K562 (cell line): ENCODE measurements around the gene STARD13. TPM values are rescaled to one million over a fixed set of nuclear protein-coding genes. Genes with fewer than 3 reads are reported as not detected.

Experiments used
- ATAC-seq: fragments of 200-7000 bp; cut with Tn5 transposase; 3 replicates; pipeline ENCODE4 v1.9.1; 2020; ENCODE audit warnings: moderate library complexity
- BruUV-seq: library from RNA; stranded (reverse); fragments of 400-500 nt; replicated peaks from 2 replicates; lab custom pipeline; 2021; lab: Mats Ljungman, UMichigan
- CTCF ChIA-PET: fragments of 300-600 bp; formaldehyde crosslinking; extraction: SDS; loops from one replicate; lab custom pipeline; 2021; ENCODE audit warnings: low intra/inter-chr PET ratio; lab: Yijun Ruan, JAX
- POLR2A ChIA-PET: fragments of 300-600, 350-650 bp; sonication (Branson Sonifier 250); formaldehyde crosslinking; extraction: SDS; loops from one replicate; lab custom pipeline; 2021; ENCODE audit warnings: antibody characterized with exemption, inconsistent platforms; lab: Yijun Ruan, JAX
- DNase-seq, 4 experiments: peaks; one replicate each; pipeline versions ENCODE4 v3.0.0 to v3.0.0-alpha.2; 2011 to 2018; ENCODE audit warnings: low spot score in 3 of 4, mixed read lengths in 3 of 4; ENCODE audit errors: extremely low read depth in 1 of 4
- FAIRE-seq: peaks from 2 replicates; lab custom pipeline; 2011; peaks lifted over from hg19 to GRCh38; lab: Jason Lieb, UNC
- H2AFZ ChIP-seq: 2 replicates; pipeline ENCODE4 v1.6.0; 2011; ENCODE audit warnings: low read depth, low read length, control low read depth, inconsistent platforms
- H3K27ac ChIP-seq: fragments of 200-600 bp; 3 replicates; pipeline ENCODE4 v1.8.0; 2011; ENCODE audit warnings: low read depth, mild to moderate bottlenecking, control low read depth, inconsistent platforms, low read length, moderate library complexity, mixed read lengths; ENCODE audit errors: extremely low read depth
- H3K27me3 ChIP-seq, 2 experiments: fragments of 300-600 bp in 1 of 2; 2 replicates in 1 of 2; 3 replicates in 1 of 2; pipeline versions ENCODE4 v1.6.0 to v1.8.0; 2011; ENCODE audit warnings: inconsistent platforms in 2 of 2, low read length in 2 of 2, mild to moderate bottlenecking in 1 of 2, mixed read lengths in 1 of 2, moderate library complexity in 1 of 2; ENCODE audit not compliant: control insufficient read depth in 2 of 2, insufficient read depth in 2 of 2
- H3K36me3 ChIP-seq: fragments of 300-600 bp; 3 replicates; pipeline ENCODE4 v1.8.0; 2011; ENCODE audit warnings: mild to moderate bottlenecking, low read length, inconsistent platforms; ENCODE audit not compliant: control insufficient read depth, insufficient read depth
- H3K4me1 ChIP-seq, 2 experiments: fragments of 200-600 bp in 1 of 2; replicated peaks in 1 of 2; 2 replicates in 1 of 2; 3 replicates in 1 of 2; pipeline versions ENCODE4 v1.5.1 to v1.8.0; 2011; ENCODE audit warnings: inconsistent platforms in 2 of 2, low read length in 2 of 2, mild to moderate bottlenecking in 1 of 2, mixed read lengths in 1 of 2, moderate library complexity in 1 of 2; ENCODE audit not compliant: control insufficient read depth in 2 of 2, insufficient read depth in 2 of 2
- H3K4me2 ChIP-seq: 2 replicates; pipeline ENCODE4 v1.6.1; 2011; ENCODE audit warnings: low read length, control low read depth, inconsistent platforms, mixed read lengths; ENCODE audit not compliant: insufficient read depth
- H3K4me3 ChIP-seq: fragments of 200-600 bp; sonication (generic), shearing (Covaris generic); 2 replicates; pipeline ENCODE4 v1.5.1; 2016; ENCODE audit warnings: control low read depth, inconsistent platforms
- H3K79me2 ChIP-seq: fragments of 200-600 bp; 3 replicates; pipeline ENCODE4 v1.8.0; 2011; ENCODE audit warnings: low read length, inconsistent platforms; ENCODE audit not compliant: control insufficient read depth, insufficient read depth
- H3K9ac ChIP-seq, 2 experiments: 2 replicates each; pipeline versions ENCODE4 v1.6.0 to v1.6.1; 2011; ENCODE audit warnings: low read depth in 2 of 2, low read length in 2 of 2, control low read depth in 1 of 2, inconsistent platforms in 1 of 2, mild to moderate bottlenecking in 1 of 2, mixed read lengths in 1 of 2; ENCODE audit not compliant: insufficient read depth in 1 of 2
- H3K9me1 ChIP-seq: one replicate; pipeline ENCODE4 v1.6.0; 2011; ENCODE audit warnings: inconsistent platforms, mild to moderate bottlenecking, low read length, moderate library complexity; ENCODE audit not compliant: control insufficient read depth, insufficient read depth
- H3K9me3 ChIP-seq: replicated peaks from 2 replicates; pipeline ENCODE4 v1.5.1; 2011; ENCODE audit warnings: low read depth, low read length, inconsistent platforms; ENCODE audit not compliant: control insufficient read depth, insufficient read depth
- H4K20me1 ChIP-seq: replicated peaks from 2 replicates; pipeline ENCODE4 v1.6.1; 2011; ENCODE audit warnings: low read length, inconsistent platforms, mixed read lengths; ENCODE audit not compliant: control insufficient read depth, insufficient read depth
- GABPB1 ChIP-seq: sonication (generic); formaldehyde crosslinking; IDR thresholded peaks from 2 replicates; pipeline ENCODE4 v1.8.0; 2022; ENCODE audit warnings: mild to moderate bottlenecking, missing genetic modification reagents
- HDGF ChIP-seq: fragments of 450-650 bp; IDR thresholded peaks from 2 replicates; pipeline ENCODE4 v1.6.1; 2016
- MEIS2 ChIP-seq: fragments of 450-650 bp; IDR thresholded peaks from 2 replicates; pipeline ENCODE4 v1.6.1; 2014; ENCODE audit warnings: mild to moderate bottlenecking; ENCODE audit not compliant: partially characterized antibody
- MXI1 ChIP-seq: IDR thresholded peaks from 2 replicates; pipeline ENCODE4 v1.6.1; 2011; ENCODE audit warnings: low read depth, mild to moderate bottlenecking, improper control_type of control experiment, low read length
- PCBP2 ChIP-seq: fragments of 200-400 bp; formaldehyde crosslinking; IDR thresholded peaks from 2 replicates; pipeline ENCODE4 v1.6.1; 2018; ENCODE audit warnings: low read length, low read depth, mild to moderate bottlenecking, moderate library complexity; ENCODE audit not compliant: poor library complexity, severe bottlenecking
- ZNF140 ChIP-seq: fragments of 250-450 bp; sonication (Bioruptor Pico); IDR thresholded peaks from 2 replicates; pipeline ENCODE4 v1.8.0; 2021; ENCODE audit warnings: moderate library complexity, mild to moderate bottlenecking, inconsistent platforms
- ZNF707 ChIP-seq: fragments of 250-450 bp; sonication (Bioruptor Pico); conservative IDR thresholded peaks from 2 replicates; pipeline ENCODE4 v1.8.0; 2022; ENCODE audit warnings: inconsistent platforms, mild to moderate bottlenecking, moderate library complexity
- ZNF766 ChIP-seq: fragments of 200-800 bp; sonication (Bioruptor generic); conservative IDR thresholded peaks from 2 replicates; pipeline ENCODE4 v1.6.1; 2016; ENCODE audit warnings: missing genetic modification characterization, missing compliant biosample characterization
- WGBS: fragments of 100-300 bp; shearing (Covaris generic); methylation state at CpG from one replicate; pipeline ENCODE4 v1.1.6; 2016; ENCODE audit warnings: low coverage, mixed read lengths; ENCODE audit not compliant: insufficient coverage; ENCODE audit errors: missing lambda C conversion rate; 5-methylcytosine and 5-hydroxymethylcytosine counted together
- in situ Hi-C: fragments of 300-500 bp; cut with MboI; formaldehyde crosslinking; loops from 4 replicates; pipeline ENCODE4 v1.15.0; 2018; ENCODE audit warnings: inconsistent platforms, mixed read lengths
- intact Hi-C: fragments of 100-400 bp; cut with micrococcal nuclease; formaldehyde crosslinking; loops from 2 replicates; pipeline ENCODE4 v1.14.2; 2022
- polyA plus RNA-seq, 8 experiments: library from polyadenylated mRNA; depleted of rRNA in 4 of 8; stranded (reverse) in 5 of 8; unstranded in 3 of 8; fragments of >200 nt; fragmentation: Nextera tagmentation in 2 of 8; fragmentation: Illumina TruSeq in 1 of 8; extraction: Ambion mirVana in 2 of 8; extraction: Trizol in 1 of 8; gene quantifications; 2 replicates each; pipeline versions ENCODE4 v1.2.1 to v1.2.3, GENCODE V29; 2011 to 2014; ENCODE audit warnings: inconsistent platforms in 1 of 8, missing spikeins in 1 of 8
- total RNA-seq, 7 experiments: library from RNA; depleted of rRNA in 6 of 7; stranded (reverse); fragments of >200 nt in 6 of 7; fragmentation: Illumina TruSeq in 2 of 7; extraction: Trizol in 2 of 7; gene quantifications; 2 replicates each; pipeline versions ENCODE4 v1.2.1 to v1.2.3, GENCODE V29; 2011 to 2021; ENCODE audit warnings: low replicate concordance in 1 of 7
- TF ChIP-seq, protein P1 (sequence below): fragments of 450-650 bp; formaldehyde crosslinking; IDR thresholded peaks from 2 replicates; pipeline ENCODE4 v1.4.0; 2020; ENCODE audit warnings: mild to moderate bottlenecking, moderate library complexity
- TF ChIP-seq, protein P2 (sequence below): conservative IDR thresholded peaks from 2 replicates; pipeline ENCODE4 v1.6.1; 2011; ENCODE audit warnings: low read depth, mild to moderate bottlenecking, low read length; ENCODE audit not compliant: control insufficient read depth
- TF ChIP-seq, protein P3 (sequence below): fragments of 250-450 bp; sonication (Bioruptor Pico); IDR thresholded peaks from 2 replicates; pipeline ENCODE4 v1.8.0; 2021; ENCODE audit warnings: mild to moderate bottlenecking, moderate library complexity
- TF ChIP-seq, protein P4 (sequence below), 2 experiments: fragments of 450-650 bp in 1 of 2; IDR thresholded peaks; 2 replicates each; pipeline ENCODE4 v1.6.1; 2011 to 2017; ENCODE audit warnings: low read depth in 2 of 2, antibody characterized with exemption in 1 of 2, borderline replicate concordance in 1 of 2, low read length in 1 of 2, mild to moderate bottlenecking in 1 of 2, mixed read lengths in 1 of 2; ENCODE audit not compliant: control insufficient read depth in 1 of 2
- TF ChIP-seq, protein P5 (sequence below): fragments of 250-450 bp; sonication (Bioruptor Pico); IDR thresholded peaks from 2 replicates; pipeline ENCODE4 v1.9.0; 2021; ENCODE audit warnings: mild to moderate bottlenecking

The STARD13 gene
- total and polyA plus RNA-seq, 9 of the 15 experiments (the other 6 are each of a cell fraction or from before 2014, with no cell fraction given): 0.11 TPM; not detected in 8

DNA sequence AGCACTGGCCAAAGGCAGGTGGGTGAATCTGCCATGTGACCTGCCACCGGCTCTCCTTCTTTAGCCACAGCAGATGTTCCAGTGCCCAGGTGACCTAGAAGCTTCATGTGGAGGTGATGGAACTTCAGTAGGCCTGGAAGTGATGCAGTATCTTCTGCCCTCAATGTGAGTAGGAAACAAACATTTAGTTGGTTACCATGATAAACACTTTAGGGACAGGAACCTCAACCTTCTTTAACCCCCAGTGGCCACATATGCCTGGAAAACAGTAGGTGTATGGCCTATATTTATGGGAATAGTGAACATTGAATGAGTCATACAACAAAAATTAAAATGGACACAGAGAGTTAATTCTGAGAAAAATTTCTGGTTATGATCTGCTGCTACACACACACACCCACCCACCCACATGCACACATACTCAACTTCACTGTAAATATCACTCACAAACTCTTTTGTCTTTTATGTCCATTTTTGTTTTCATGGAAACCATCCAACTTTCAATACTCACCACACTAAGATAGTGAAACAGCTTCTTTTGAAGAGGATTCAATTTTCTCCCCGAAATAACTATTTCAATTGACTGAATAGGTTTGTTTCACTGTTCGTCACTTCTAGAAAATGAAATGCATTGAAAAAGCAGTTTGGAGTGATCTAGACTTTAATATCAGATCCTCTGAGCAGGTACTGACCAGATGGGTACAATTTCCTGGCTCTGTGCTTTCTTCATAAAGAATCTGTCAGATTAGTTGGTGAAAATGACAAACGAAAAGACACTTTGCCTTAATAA is 97.3 kb downstream of the STARD13 start:
- ATAC-seq: no peak
- WGBS: 0% methylated on average over 4 of the region's 4 CpGs
- no TSS peak for BruUV-seq
- TF ChIP-seq, protein P1, sequence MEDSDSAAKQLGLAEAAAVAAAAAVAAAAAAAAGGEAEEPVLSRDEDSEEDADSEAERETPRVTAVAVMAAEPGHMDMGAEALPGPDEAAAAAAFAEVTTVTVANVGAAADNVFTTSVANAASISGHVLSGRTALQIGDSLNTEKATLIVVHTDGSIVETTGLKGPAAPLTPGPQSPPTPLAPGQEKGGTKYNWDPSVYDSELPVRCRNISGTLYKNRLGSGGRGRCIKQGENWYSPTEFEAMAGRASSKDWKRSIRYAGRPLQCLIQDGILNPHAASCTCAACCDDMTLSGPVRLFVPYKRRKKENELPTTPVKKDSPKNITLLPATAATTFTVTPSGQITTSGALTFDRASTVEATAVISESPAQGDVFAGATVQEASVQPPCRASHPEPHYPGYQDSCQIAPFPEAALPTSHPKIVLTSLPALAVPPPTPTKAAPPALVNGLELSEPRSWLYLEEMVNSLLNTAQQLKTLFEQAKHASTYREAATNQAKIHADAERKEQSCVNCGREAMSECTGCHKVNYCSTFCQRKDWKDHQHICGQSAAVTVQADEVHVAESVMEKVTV (CRISPR knock-in tag): no peak
- TF ChIP-seq ZNF140 (CRISPR knock-in tag) (no peak), ZNF707 (CRISPR knock-in tag) (no peak), MXI1 (no peak), GABPB1 (CRISPR knock-in tag) (no peak), ZNF766 (CRISPR knock-in tag) (no peak), HDGF (no peak), MEIS2 (no peak), PCBP2 (no peak)
- TF ChIP-seq, protein P2, sequence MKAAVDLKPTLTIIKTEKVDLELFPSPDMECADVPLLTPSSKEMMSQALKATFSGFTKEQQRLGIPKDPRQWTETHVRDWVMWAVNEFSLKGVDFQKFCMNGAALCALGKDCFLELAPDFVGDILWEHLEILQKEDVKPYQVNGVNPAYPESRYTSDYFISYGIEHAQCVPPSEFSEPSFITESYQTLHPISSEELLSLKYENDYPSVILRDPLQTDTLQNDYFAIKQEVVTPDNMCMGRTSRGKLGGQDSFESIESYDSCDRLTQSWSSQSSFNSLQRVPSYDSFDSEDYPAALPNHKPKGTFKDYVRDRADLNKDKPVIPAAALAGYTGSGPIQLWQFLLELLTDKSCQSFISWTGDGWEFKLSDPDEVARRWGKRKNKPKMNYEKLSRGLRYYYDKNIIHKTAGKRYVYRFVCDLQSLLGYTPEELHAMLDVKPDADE: no peak
- TF ChIP-seq, protein P3, sequence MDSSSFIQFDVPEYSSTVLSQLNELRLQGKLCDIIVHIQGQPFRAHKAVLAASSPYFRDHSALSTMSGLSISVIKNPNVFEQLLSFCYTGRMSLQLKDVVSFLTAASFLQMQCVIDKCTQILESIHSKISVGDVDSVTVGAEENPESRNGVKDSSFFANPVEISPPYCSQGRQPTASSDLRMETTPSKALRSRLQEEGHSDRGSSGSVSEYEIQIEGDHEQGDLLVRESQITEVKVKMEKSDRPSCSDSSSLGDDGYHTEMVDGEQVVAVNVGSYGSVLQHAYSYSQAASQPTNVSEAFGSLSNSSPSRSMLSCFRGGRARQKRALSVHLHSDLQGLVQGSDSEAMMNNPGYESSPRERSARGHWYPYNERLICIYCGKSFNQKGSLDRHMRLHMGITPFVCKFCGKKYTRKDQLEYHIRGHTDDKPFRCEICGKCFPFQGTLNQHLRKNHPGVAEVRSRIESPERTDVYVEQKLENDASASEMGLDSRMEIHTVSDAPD (CRISPR knock-in tag): no peak
- TF ChIP-seq, protein P4, sequence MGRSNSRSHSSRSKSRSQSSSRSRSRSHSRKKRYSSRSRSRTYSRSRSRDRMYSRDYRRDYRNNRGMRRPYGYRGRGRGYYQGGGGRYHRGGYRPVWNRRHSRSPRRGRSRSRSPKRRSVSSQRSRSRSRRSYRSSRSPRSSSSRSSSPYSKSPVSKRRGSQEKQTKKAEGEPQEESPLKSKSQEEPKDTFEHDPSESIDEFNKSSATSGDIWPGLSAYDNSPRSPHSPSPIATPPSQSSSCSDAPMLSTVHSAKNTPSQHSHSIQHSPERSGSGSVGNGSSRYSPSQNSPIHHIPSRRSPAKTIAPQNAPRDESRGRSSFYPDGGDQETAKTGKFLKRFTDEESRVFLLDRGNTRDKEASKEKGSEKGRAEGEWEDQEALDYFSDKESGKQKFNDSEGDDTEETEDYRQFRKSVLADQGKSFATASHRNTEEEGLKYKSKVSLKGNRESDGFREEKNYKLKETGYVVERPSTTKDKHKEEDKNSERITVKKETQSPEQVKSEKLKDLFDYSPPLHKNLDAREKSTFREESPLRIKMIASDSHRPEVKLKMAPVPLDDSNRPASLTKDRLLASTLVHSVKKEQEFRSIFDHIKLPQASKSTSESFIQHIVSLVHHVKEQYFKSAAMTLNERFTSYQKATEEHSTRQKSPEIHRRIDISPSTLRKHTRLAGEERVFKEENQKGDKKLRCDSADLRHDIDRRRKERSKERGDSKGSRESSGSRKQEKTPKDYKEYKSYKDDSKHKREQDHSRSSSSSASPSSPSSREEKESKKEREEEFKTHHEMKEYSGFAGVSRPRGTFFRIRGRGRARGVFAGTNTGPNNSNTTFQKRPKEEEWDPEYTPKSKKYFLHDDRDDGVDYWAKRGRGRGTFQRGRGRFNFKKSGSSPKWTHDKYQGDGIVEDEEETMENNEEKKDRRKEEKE (IDR thresholded peaks at IDR 0.05; ENCODE audit: borderline replicate concordance in 1 of 2, control insufficient read depth in 1 of 2, low read depth in 2 of 2, low read length in 1 of 2): no peak
- TF ChIP-seq, protein P5, sequence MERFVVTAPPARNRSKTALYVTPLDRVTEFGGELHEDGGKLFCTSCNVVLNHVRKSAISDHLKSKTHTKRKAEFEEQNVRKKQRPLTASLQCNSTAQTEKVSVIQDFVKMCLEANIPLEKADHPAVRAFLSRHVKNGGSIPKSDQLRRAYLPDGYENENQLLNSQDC (CRISPR knock-in tag): no peak

More for the DNA sequence above, 97.3 kb downstream of the STARD13 start:
- POLR2A ChIA-PET: no interaction called here
- FAIRE-seq: no peak
- Histone ChIP-seq H3K4me1 (no peaks in the 10 kb centered on the region), H4K20me1 (no peaks in the 10 kb centered on the region), H3K36me3 (no peaks in the 10 kb centered on the region), H3K79me2 (no peaks in the 10 kb centered on the region), H3K9me1 (no peaks in the 10 kb centered on the region), H3K9me3 (no peaks in the 10 kb centered on the region), H3K27me3 (no peaks in the 10 kb centered on the region; a peak in 1 of 5 replicates), H3K9ac (no peak overlapping the region), H3K27ac (no peak overlapping the region), H3K4me3 (no peak overlapping the region), H3K4me2 (no peak overlapping the region), H2AFZ (no peak overlapping the region)
- no peak for DNase-seq
- in situ Hi-C loops: no loop called here
- CTCF ChIA-PET: no interaction called here
- intact Hi-C loops: no loop called here
